ENCODE measurements around the gene CXCR3. TPM values are rescaled to one million over a fixed set of nuclear protein-coding genes. Genes with fewer than 3 reads are reported as not detected.

CXCR3 gene
- total and polyA plus RNA-seq, 12 donors: 0.20 to 1.6 (median 0.39) TPM; not detected in 4

- TF ChIP-seq CTCF (IDR thresholded peaks at IDR 0.05) (no peak), POLR2A (IDR thresholded peaks at IDR 0.05) (no peak)
- 32 to 52% (median 44%) methylated on average over 2 of the region's 2 CpGs for WGBS, 4 donors
- Histone ChIP-seq H3K9me3 (replicated peaks in 1 of 3) (no peaks in the 10 kb centered on the region), H3K4me1 (replicated peaks in 1 of 2) (no peaks in the 10 kb centered on the region), H3K27me3 (no peaks in the 10 kb centered on the region), H3K36me3 (replicated peaks in 1 of 2) (peaks cover 0 to 55% of the 10 kb centered on the region in 2 donors), H3K4me3 (no peak overlapping the region), H3K27ac (peak overlapping the region in 3 of 5 donors; percentile 13 to 20 (median 17))
- DNase-seq: no peak
- intact Hi-C loops (cut with DNase I): no loop called here
These were observed 10.8 kb downstream of the CXCR3 start for GRCh38 chrX:71607488-71607887.

- no peaks in the 10 kb centered on the region for H3K9me3 ChIP-seq (replicated peaks in 1 of 3)
- TF ChIP-seq POLR2A (IDR thresholded peaks at IDR 0.05) (no peak), CTCF (IDR thresholded peaks at IDR 0.05) (no peak)
- no peak overlapping the region for H3K4me3 ChIP-seq
- H3K27ac ChIP-seq: peak overlapping the region in 3 of 5 donors; percentile 13 to 20 (median 17)
- no peaks in the 10 kb centered on the region for H3K4me1 ChIP-seq (replicated peaks in 1 of 2)
- whole genome bisulfite sequencing, 4 donors: 47 to 56% (median 53%) methylated on average over 6 to 9 of the region's 9 CpGs
- intact Hi-C loops (cut with DNase I): no loop called here
- H3K27me3 ChIP-seq: no peaks in the 10 kb centered on the region
- peak in 1 of 7 donors; percentile 31 for DNase-seq
- peaks cover 0 to 52% of the 10 kb centered on the region in 2 donors for H3K36me3 ChIP-seq (replicated peaks in 1 of 2)
These were observed 11.6 kb downstream of the CXCR3 start for GRCh38 chrX:71606536-71607216.

DNA sequence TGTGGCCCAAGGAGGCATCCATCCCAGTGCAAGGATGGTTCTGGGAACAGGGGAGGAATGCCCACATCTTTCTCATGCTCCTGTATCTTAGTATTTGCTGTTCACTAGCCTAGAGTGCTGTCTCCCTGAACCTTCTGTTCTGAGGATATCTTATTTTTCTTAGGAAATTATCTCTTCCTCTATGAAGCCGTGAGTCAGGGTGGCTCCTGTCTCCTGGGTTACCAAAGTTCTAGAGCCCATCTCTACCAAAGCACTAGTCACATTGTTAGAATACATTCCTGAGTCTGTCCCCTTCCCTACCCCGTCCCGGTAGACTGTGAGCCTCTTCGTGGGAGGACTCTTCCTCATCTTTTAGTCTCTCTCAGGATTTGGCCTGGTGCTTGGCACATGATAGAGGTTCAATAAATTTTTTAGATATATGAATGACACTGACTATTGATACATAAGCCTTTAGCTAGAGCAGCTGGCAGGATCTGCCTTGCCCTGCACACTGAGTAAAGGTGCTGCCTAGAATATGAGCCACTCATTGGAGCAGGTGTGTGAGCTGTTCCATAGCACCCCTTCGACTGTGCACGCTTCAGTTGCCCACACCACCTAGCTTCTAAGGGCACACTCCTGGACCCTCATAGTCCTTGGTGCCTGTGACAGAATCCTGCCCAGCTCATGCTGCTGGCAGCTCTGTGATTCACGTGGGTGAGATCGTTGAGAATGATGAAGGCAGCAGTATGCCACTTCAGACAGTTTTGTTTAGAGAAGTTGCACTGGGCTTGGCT, 13.3 kb downstream of the CXCR3 start:
- DNase-seq: no peak
- WGBS, 4 donors: 79 to 93% (median 83%) methylated on average over 7 to 8 of the region's 8 CpGs
- TF ChIP-seq CTCF (IDR thresholded peaks at IDR 0.05): no peak
- TF ChIP-seq POLR2A (IDR thresholded peaks at IDR 0.05): no peak
- peaks cover 0 to 40% of the 10 kb centered on the region in 2 donors for H3K36me3 ChIP-seq (replicated peaks in 1 of 2)
- no peak overlapping the region for H3K4me3 ChIP-seq
- intact Hi-C loops (cut with DNase I): no loop called here
- no peak overlapping the region for H3K27ac ChIP-seq
- no peaks in the 10 kb centered on the region for H3K9me3 ChIP-seq (replicated peaks in 1 of 3)
- no peaks in the 10 kb centered on the region for H3K27me3 ChIP-seq
- H3K4me1 ChIP-seq (replicated peaks in 1 of 2): no peaks in the 10 kb centered on the region

- no peak for DNase-seq
- H3K9me3 ChIP-seq (replicated peaks in 1 of 3): no peaks in the 10 kb centered on the region
- no peaks in the 10 kb centered on the region for H3K4me1 ChIP-seq (replicated peaks in 1 of 2)
- H3K27ac ChIP-seq: no peak overlapping the region
- peaks cover 0 to 32% of the 10 kb centered on the region in 2 donors for H3K36me3 ChIP-seq (replicated peaks in 1 of 2)
- H3K27me3 ChIP-seq: no peaks in the 10 kb centered on the region
- WGBS, 4 donors: 47 to 91% (median 65%) methylated on average over 7 to 10 of the region's 10 CpGs
- no peak for TF ChIP-seq CTCF (IDR thresholded peaks at IDR 0.05)
- TF ChIP-seq POLR2A (IDR thresholded peaks at IDR 0.05): no peak
- H3K4me3 ChIP-seq: no peak overlapping the region
- intact Hi-C loops (cut with DNase I): no loop called here
These were observed 14.2 kb downstream of the CXCR3 start for GRCh38 chrX:71604141-71604540.

Data from adrenal gland (tissue), 12 donors.